ENCODE data around the gene CRMP1.

Gene CRMP1

DNA sequence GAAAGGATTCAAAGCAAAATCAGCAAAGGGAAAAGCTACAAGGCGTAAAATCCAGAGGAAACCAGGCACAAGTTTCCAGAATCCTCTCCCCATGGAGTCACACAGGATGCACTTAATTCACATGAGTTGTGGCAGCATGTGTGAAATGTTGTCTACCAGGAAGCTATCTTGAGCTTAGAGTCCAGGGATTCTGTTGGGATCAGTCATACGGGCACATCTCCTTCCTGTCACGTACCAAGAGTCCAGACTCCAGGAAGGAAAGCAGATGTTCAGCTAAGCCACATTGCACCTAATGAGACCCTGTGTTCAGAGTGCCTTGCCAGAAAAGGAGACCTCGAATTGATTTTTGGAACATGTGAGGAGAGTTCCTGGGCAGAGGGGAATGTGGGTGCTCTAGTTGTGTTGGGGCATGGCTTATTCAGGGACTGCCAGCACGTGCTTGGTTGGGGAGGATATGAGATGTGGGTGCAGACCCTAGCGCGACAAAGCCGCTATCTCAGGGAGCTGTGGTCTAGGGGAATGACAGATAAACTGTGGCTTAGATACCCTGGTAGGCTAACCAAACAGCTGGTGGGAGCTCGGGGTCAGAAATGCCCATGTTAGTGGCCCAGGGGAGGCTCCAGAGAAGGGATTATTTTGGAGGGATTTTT, 111.9 kb downstream of the CRMP1 start:
- H3K27ac ChIP-seq (ENCODE audit: low read depth, low read length), result no peak overlapping the region
- H3K4me1 ChIP-seq (ENCODE audit: control insufficient read depth, insufficient read depth, low read length), result no peaks in the 10 kb centered on the region
- peaks cover 6% of the 10 kb centered on the region; the same call in 1 of the 2 replicates for H3K36me3 ChIP-seq (ENCODE audit: control insufficient read depth, insufficient read depth, low read length)
- peaks cover 13% of the 10 kb centered on the region for H3K9me3 ChIP-seq (ENCODE audit: control insufficient read depth, insufficient read depth, low read length)
- no peak overlapping the region for H3K9ac ChIP-seq (ENCODE audit: low read depth, low read length)
- no peak overlapping the region for H3K4me3 ChIP-seq (ENCODE audit: low read depth, low read length)
- H3K27me3 ChIP-seq (ENCODE audit: control insufficient read depth, insufficient read depth, low read length), result no peaks in the 10 kb centered on the region

DNA sequence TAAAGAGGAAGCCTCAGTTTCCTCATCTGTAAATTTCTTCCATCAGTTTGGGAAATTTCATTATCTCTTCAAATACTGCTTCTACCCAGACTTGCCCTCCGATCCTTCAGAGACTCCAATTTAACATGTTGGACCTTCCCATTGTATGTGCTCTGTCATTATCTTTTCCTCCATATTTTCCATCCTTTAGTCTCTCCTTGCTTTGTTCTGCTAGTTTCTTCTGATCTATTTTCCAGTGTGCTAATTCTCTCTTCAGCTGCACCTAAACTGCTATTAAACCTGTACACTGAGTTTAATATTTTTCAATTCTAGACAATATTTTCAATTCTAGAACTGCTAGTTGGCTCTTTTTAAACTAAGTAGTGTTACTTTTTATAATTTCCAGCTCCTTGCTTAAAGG, 116.4 kb downstream of the CRMP1 start:
- Histone ChIP-seq H3K9ac (ENCODE audit: low read depth, low read length) (no peak overlapping the region), H3K9me3 (ENCODE audit: control insufficient read depth, insufficient read depth, low read length) (peaks cover 19% of the 10 kb centered on the region), H3K27ac (ENCODE audit: low read depth, low read length) (no peak overlapping the region), H3K27me3 (ENCODE audit: control insufficient read depth, insufficient read depth, low read length) (no peaks in the 10 kb centered on the region), H3K36me3 (ENCODE audit: control insufficient read depth, insufficient read depth, low read length) (no peaks in the 10 kb centered on the region), H3K4me3 (ENCODE audit: low read depth, low read length) (no peak overlapping the region), H3K4me1 (ENCODE audit: control insufficient read depth, insufficient read depth, low read length) (peaks cover 7% of the 10 kb centered on the region; the same call in 1 of the 2 replicates)

- Histone ChIP-seq H3K9ac (ENCODE audit: low read depth, low read length) (no peak overlapping the region), H3K27ac (ENCODE audit: low read depth, low read length) (no peak overlapping the region), H3K4me3 (ENCODE audit: low read depth, low read length) (no peak overlapping the region), H3K36me3 (ENCODE audit: control insufficient read depth, insufficient read depth, low read length) (peaks cover 4% of the 10 kb centered on the region; the same call in 1 of the 2 replicates), H3K9me3 (ENCODE audit: control insufficient read depth, insufficient read depth, low read length) (peaks cover 27% of the 10 kb centered on the region), H3K27me3 (ENCODE audit: control insufficient read depth, insufficient read depth, low read length) (no peaks in the 10 kb centered on the region), H3K4me1 (ENCODE audit: control insufficient read depth, insufficient read depth, low read length) (peaks cover 7% of the 10 kb centered on the region; the same call in 1 of the 2 replicates)
Measured at GRCh38 chr4:5774416-5775036, 118.4 kb downstream of the CRMP1 start.

GRCh38 chr4:5773271-5773555, 119.7 kb downstream of the CRMP1 start:
- Histone ChIP-seq H3K27ac (ENCODE audit: low read depth, low read length) (peak overlapping the region; percentile 12), H3K9me3 (ENCODE audit: control insufficient read depth, insufficient read depth, low read length) (peaks cover 29% of the 10 kb centered on the region), H3K36me3 (ENCODE audit: control insufficient read depth, insufficient read depth, low read length) (peaks cover 4% of the 10 kb centered on the region; the same call in 1 of the 2 replicates), H3K4me1 (ENCODE audit: control insufficient read depth, insufficient read depth, low read length) (peaks cover 7% of the 10 kb centered on the region; the same call in 1 of the 2 replicates), H3K4me3 (ENCODE audit: low read depth, low read length) (no peak overlapping the region), H3K9ac (ENCODE audit: low read depth, low read length) (no peak overlapping the region), H3K27me3 (ENCODE audit: control insufficient read depth, insufficient read depth, low read length) (no peaks in the 10 kb centered on the region)

- Histone ChIP-seq H3K4me1 (ENCODE audit: control insufficient read depth, insufficient read depth, low read length) (peaks cover 7% of the 10 kb centered on the region; the same call in 1 of the 2 replicates), H3K27me3 (ENCODE audit: control insufficient read depth, insufficient read depth, low read length) (no peaks in the 10 kb centered on the region), H3K36me3 (ENCODE audit: control insufficient read depth, insufficient read depth, low read length) (peaks cover 4% of the 10 kb centered on the region; the same call in 1 of the 2 replicates), H3K27ac (ENCODE audit: low read depth, low read length) (no peak overlapping the region), H3K9me3 (ENCODE audit: control insufficient read depth, insufficient read depth, low read length) (peaks cover 34% of the 10 kb centered on the region), H3K9ac (ENCODE audit: low read depth, low read length) (no peak overlapping the region), H3K4me3 (ENCODE audit: low read depth, low read length) (no peak overlapping the region)
Measured at GRCh38 chr4:5772528-5773270, 120.2 kb downstream of the CRMP1 start.

All from HUES48 (cell line).